ENCODE data around the gene CCDC93. TPM values are rescaled to one million over a fixed set of nuclear protein-coding genes. Genes with fewer than 3 reads are reported as not detected.
"Not testable (repeated sequence)": the region's sequence is repeated elsewhere in the genome, so short reads cannot be mapped to it uniquely, and the experiment has no call there.

Gene CCDC93
- total RNA-seq, 3 donors from 2014 or later = 42.3 to 55.7 (median 42.6) TPM

GRCh38 chr2:117931978-117932377, 81.9 kb downstream of the CCDC93 start:
- no peak for ATAC-seq
- intact Hi-C loops (cut with DNase I, micrococcal nuclease) = no loop called here

GRCh38 chr2:117931266-117931665, 82.6 kb downstream of the CCDC93 start:
- no peak overlapping the region for H3K4me3 ChIP-seq
- intact Hi-C loops (cut with DNase I, micrococcal nuclease) = no loop called here
- no peak for TF ChIP-seq CTCF (IDR thresholded peaks at IDR 0.05)
- H3K4me1 ChIP-seq (ENCODE audit: low read depth) = no peaks in the 10 kb centered on the region
- H3K36me3 ChIP-seq (ENCODE audit: low read depth) = peaks cover 12% of the 10 kb centered on the region
- H3K9me3 ChIP-seq = no peaks in the 10 kb centered on the region
- ATAC-seq = no peak
- DNase-seq = no peak

More at GRCh38 chr2:117931978-117932377, 81.9 kb downstream of the CCDC93 start:
- TF ChIP-seq CTCF (IDR thresholded peaks at IDR 0.05) = no peak
- Histone ChIP-seq H3K36me3 (ENCODE audit: low read depth) (peaks cover 14% of the 10 kb centered on the region), H3K9me3 (no peaks in the 10 kb centered on the region), H3K4me3 (no peak overlapping the region), H3K4me1 (ENCODE audit: low read depth) (no peaks in the 10 kb centered on the region)
- no peak for DNase-seq

GRCh38 chr2:117930775-117931174, 83.1 kb downstream of the CCDC93 start:
- Histone ChIP-seq H3K36me3 (ENCODE audit: low read depth) (peaks cover 12% of the 10 kb centered on the region), H3K9me3 (no peaks in the 10 kb centered on the region), H3K4me1 (ENCODE audit: low read depth) (no peaks in the 10 kb centered on the region), H3K4me3 (no peak overlapping the region)
- intact Hi-C loops (cut with DNase I, micrococcal nuclease) = no loop called here
- no peak for ATAC-seq
- TF ChIP-seq CTCF (IDR thresholded peaks at IDR 0.05) = no peak
- DNase-seq = no peak

- H3K4me1 ChIP-seq (ENCODE audit: low read depth); H3K9me3 ChIP-seq; H3K36me3 ChIP-seq (ENCODE audit: low read depth); H3K4me3 ChIP-seq; DNase-seq; intact Hi-C loops (cut with DNase I, micrococcal nuclease); ATAC-seq: not testable (repeated sequence)
Observed at GRCh38 chr2:117923471-117923870, 90.4 kb downstream of the CCDC93 start.

GRCh38 chr2:117921520-117921919, 92.3 kb downstream of the CCDC93 start:
- H3K4me3 ChIP-seq = no peak overlapping the region
- H3K4me1 ChIP-seq (ENCODE audit: low read depth) = no peaks in the 10 kb centered on the region
- ATAC-seq (no peak), DNase-seq (no peak)
- no peak for TF ChIP-seq CTCF (IDR thresholded peaks at IDR 0.05)
- peaks cover 4% of the 10 kb centered on the region for H3K36me3 ChIP-seq (ENCODE audit: low read depth)
- intact Hi-C loops (cut with DNase I, micrococcal nuclease) = no loop called here
- H3K9me3 ChIP-seq = no peaks in the 10 kb centered on the region

GRCh38 chr2:117918608-117919007, 95.3 kb downstream of the CCDC93 start:
- no peak for TF ChIP-seq CTCF (IDR thresholded peaks at IDR 0.05)
- DNase-seq (peak in 1 of 3 donors; percentile 12), ATAC-seq (peak; percentile 36)
- H3K9me3 ChIP-seq = no peaks in the 10 kb centered on the region
- peaks cover 4% of the 10 kb centered on the region for H3K36me3 ChIP-seq (ENCODE audit: low read depth)
- no peak overlapping the region for H3K4me3 ChIP-seq
- intact Hi-C loops (cut with DNase I, micrococcal nuclease) = no loop called here
- H3K4me1 ChIP-seq (ENCODE audit: low read depth) = no peaks in the 10 kb centered on the region
